K562 (cell line): ENCODE data around the gene CPLANE2. TPM values are rescaled to one million over a fixed set of nuclear protein-coding genes. Genes with fewer than 3 reads are reported as not detected.
A peak's percentile ranks its signal among the peaks of the same experiment; 100 is the strongest.

ENCODE experiments used
- ATAC-seq: fragments of 200-7000 bp; cut with Tn5 transposase; 3 replicates; pipeline ENCODE4 v1.9.1; 2020; ENCODE audit warnings: moderate library complexity
- BruUV-seq: library from RNA; stranded (reverse); fragments of 400-500 nt; replicated peaks from 2 replicates; lab custom pipeline; 2021; lab: Mats Ljungman, UMichigan
- CTCF ChIA-PET: fragments of 300-600 bp; formaldehyde crosslinking; extraction: SDS; loops from one replicate; lab custom pipeline; 2021; ENCODE audit warnings: low intra/inter-chr PET ratio; lab: Yijun Ruan, JAX
- POLR2A ChIA-PET: fragments of 300-600, 350-650 bp; sonication (Branson Sonifier 250); formaldehyde crosslinking; extraction: SDS; loops from one replicate; lab custom pipeline; 2021; ENCODE audit warnings: antibody characterized with exemption, inconsistent platforms; lab: Yijun Ruan, JAX
- DNase-seq, 4 experiments: peaks; one replicate each; pipeline versions ENCODE4 v3.0.0 to v3.0.0-alpha.2; 2011 to 2018; ENCODE audit warnings: low spot score in 3 of 4, mixed read lengths in 3 of 4; ENCODE audit errors: extremely low read depth in 1 of 4
- FAIRE-seq: peaks from 2 replicates; lab custom pipeline; 2011; peaks lifted over from hg19 to GRCh38; lab: Jason Lieb, UNC
- H2AFZ ChIP-seq: 2 replicates; pipeline ENCODE4 v1.6.0; 2011; ENCODE audit warnings: low read depth, low read length, control low read depth, inconsistent platforms
- H3K27ac ChIP-seq: fragments of 200-600 bp; 3 replicates; pipeline ENCODE4 v1.8.0; 2011; ENCODE audit warnings: low read depth, mild to moderate bottlenecking, control low read depth, inconsistent platforms, low read length, moderate library complexity, mixed read lengths; ENCODE audit errors: extremely low read depth
- H3K27me3 ChIP-seq, 2 experiments: fragments of 300-600 bp in 1 of 2; 2 replicates in 1 of 2; 3 replicates in 1 of 2; pipeline versions ENCODE4 v1.6.0 to v1.8.0; 2011; ENCODE audit warnings: inconsistent platforms in 2 of 2, low read length in 2 of 2, mild to moderate bottlenecking in 1 of 2, mixed read lengths in 1 of 2, moderate library complexity in 1 of 2; ENCODE audit not compliant: control insufficient read depth in 2 of 2, insufficient read depth in 2 of 2
- H3K36me3 ChIP-seq: fragments of 300-600 bp; 3 replicates; pipeline ENCODE4 v1.8.0; 2011; ENCODE audit warnings: mild to moderate bottlenecking, low read length, inconsistent platforms; ENCODE audit not compliant: control insufficient read depth, insufficient read depth
- H3K4me1 ChIP-seq, 2 experiments: fragments of 200-600 bp in 1 of 2; replicated peaks in 1 of 2; 2 replicates in 1 of 2; 3 replicates in 1 of 2; pipeline versions ENCODE4 v1.5.1 to v1.8.0; 2011; ENCODE audit warnings: inconsistent platforms in 2 of 2, low read length in 2 of 2, mild to moderate bottlenecking in 1 of 2, mixed read lengths in 1 of 2, moderate library complexity in 1 of 2; ENCODE audit not compliant: control insufficient read depth in 2 of 2, insufficient read depth in 2 of 2
- H3K4me2 ChIP-seq: 2 replicates; pipeline ENCODE4 v1.6.1; 2011; ENCODE audit warnings: low read length, control low read depth, inconsistent platforms, mixed read lengths; ENCODE audit not compliant: insufficient read depth
- H3K4me3 ChIP-seq: fragments of 200-600 bp; sonication (generic), shearing (Covaris generic); 2 replicates; pipeline ENCODE4 v1.5.1; 2016; ENCODE audit warnings: control low read depth, inconsistent platforms
- H3K79me2 ChIP-seq: fragments of 200-600 bp; 3 replicates; pipeline ENCODE4 v1.8.0; 2011; ENCODE audit warnings: low read length, inconsistent platforms; ENCODE audit not compliant: control insufficient read depth, insufficient read depth
- H3K9ac ChIP-seq, 2 experiments: 2 replicates each; pipeline versions ENCODE4 v1.6.0 to v1.6.1; 2011; ENCODE audit warnings: low read depth in 2 of 2, low read length in 2 of 2, control low read depth in 1 of 2, inconsistent platforms in 1 of 2, mild to moderate bottlenecking in 1 of 2, mixed read lengths in 1 of 2; ENCODE audit not compliant: insufficient read depth in 1 of 2
- H3K9me1 ChIP-seq: one replicate; pipeline ENCODE4 v1.6.0; 2011; ENCODE audit warnings: inconsistent platforms, mild to moderate bottlenecking, low read length, moderate library complexity; ENCODE audit not compliant: control insufficient read depth, insufficient read depth
- H3K9me3 ChIP-seq: replicated peaks from 2 replicates; pipeline ENCODE4 v1.5.1; 2011; ENCODE audit warnings: low read depth, low read length, inconsistent platforms; ENCODE audit not compliant: control insufficient read depth, insufficient read depth
- H4K20me1 ChIP-seq: replicated peaks from 2 replicates; pipeline ENCODE4 v1.6.1; 2011; ENCODE audit warnings: low read length, inconsistent platforms, mixed read lengths; ENCODE audit not compliant: control insufficient read depth, insufficient read depth
- CREB1 ChIP-seq, 2 experiments: sonication (generic) in 1 of 2; formaldehyde crosslinking in 1 of 2; IDR thresholded peaks; 2 replicates each; pipeline versions ENCODE4 v1.6.1 to v1.8.0; 2012 to 2022; ENCODE audit warnings: inconsistent platforms in 1 of 2, mild to moderate bottlenecking in 1 of 2, missing genetic modification reagents in 1 of 2, moderate library complexity in 1 of 2
- DMBX1 ChIP-seq: fragments of 250-450 bp; sonication (Bioruptor Pico); IDR thresholded peaks from 2 replicates; pipeline ENCODE4 v1.8.0; 2022; ENCODE audit warnings: inconsistent platforms, mild to moderate bottlenecking, moderate library complexity, borderline replicate concordance
- HDGF ChIP-seq: fragments of 450-650 bp; IDR thresholded peaks from 2 replicates; pipeline ENCODE4 v1.6.1; 2016
- HNRNPK ChIP-seq: fragments of 200-400 bp; formaldehyde crosslinking; IDR thresholded peaks from one replicate; pipeline ENCODE4 v1.6.1; 2018; ENCODE audit warnings: mild to moderate bottlenecking, low read depth, low read length; ENCODE audit not compliant: poor library complexity, severe bottlenecking
- JUND ChIP-seq, 2 experiments: IDR thresholded peaks; 2 replicates in 1 of 2; 3 replicates in 1 of 2; pipeline ENCODE4 v1.6.1; 2011; ENCODE audit warnings: borderline replicate concordance in 2 of 2, low read depth in 2 of 2, low read length in 2 of 2, improper control_type of control experiment in 1 of 2, missing biosample characterization in 1 of 2, missing genetic modification characterization in 1 of 2, missing genetic modification reagents in 1 of 2
- LCOR ChIP-seq: sonication (generic); formaldehyde crosslinking; IDR thresholded peaks from 2 replicates; pipeline ENCODE4 v1.8.0; 2022; ENCODE audit warnings: mild to moderate bottlenecking, missing genetic modification reagents
- MYC ChIP-seq, 2 experiments: fragments of 250-450 bp in 1 of 2; sonication (Bioruptor Pico) in 1 of 2; IDR thresholded peaks; 2 replicates each; pipeline versions ENCODE4 v1.5.1 to v1.6.1; 2012 to 2021; ENCODE audit warnings: low read depth in 2 of 2, borderline replicate concordance in 1 of 2, improper control_type of control experiment in 1 of 2, low read length in 1 of 2, mild to moderate bottlenecking in 1 of 2, moderate library complexity in 1 of 2
- NR2F6 ChIP-seq: fragments of 450-650 bp; formaldehyde crosslinking; IDR thresholded peaks from 2 replicates; pipeline ENCODE4 v1.4.0; 2020; ENCODE audit warnings: mild to moderate bottlenecking
- PHB ChIP-seq: fragments of 250-450 bp; sonication (Bioruptor Pico); IDR thresholded peaks from 2 replicates; pipeline ENCODE4 v1.5.0; 2021
- POLR3A ChIP-seq: IDR thresholded peaks from 2 replicates; pipeline ENCODE4 v1.6.1; 2011; ENCODE audit warnings: borderline replicate concordance, mild to moderate bottlenecking, moderate library complexity; ENCODE audit not compliant: insufficient read length, insufficient read depth; ENCODE audit errors: extremely low read depth
- POU5F1 ChIP-seq: fragments of 150-350 bp; IDR thresholded peaks from 2 replicates; pipeline ENCODE4 v1.6.1; 2014; ENCODE audit warnings: borderline replicate concordance, low read length, low read depth, mild to moderate bottlenecking; ENCODE audit not compliant: partially characterized antibody
- PPARD ChIP-seq: fragments of 250-450 bp; sonication (Bioruptor Pico); IDR thresholded peaks from 2 replicates; pipeline ENCODE4 v1.8.0; 2022; ENCODE audit warnings: inconsistent platforms, mild to moderate bottlenecking, moderate library complexity
- SMAD3 ChIP-seq: fragments of 450-650 bp; formaldehyde crosslinking; conservative IDR thresholded peaks from 2 replicates; pipeline ENCODE4 v1.4.0; 2020; ENCODE audit warnings: mild to moderate bottlenecking
- SREBF1 ChIP-seq: fragments of 150-350 bp; IDR thresholded peaks from 2 replicates; pipeline ENCODE4 v1.6.1; 2014; ENCODE audit warnings: antibody characterized with exemption, low read depth, low read length, borderline replicate concordance
- TAF7 ChIP-seq: fragments of 450-650 bp; IDR thresholded peaks from 2 replicates; pipeline ENCODE4 v1.6.1; 2016; ENCODE audit warnings: missing genetic modification characterization, missing compliant biosample characterization
- TCFL5 ChIP-seq: fragments of 250-450 bp; sonication (Bioruptor Pico); conservative IDR thresholded peaks from 2 replicates; pipeline ENCODE4 v1.6.1; 2021; ENCODE audit warnings: mild to moderate bottlenecking, moderate library complexity, matching md5 sums
- ZNF76 ChIP-seq: fragments of 250-450 bp; sonication (Bioruptor Pico); IDR thresholded peaks from 2 replicates; pipeline ENCODE4 v1.4.0; 2020; ENCODE audit warnings: mild to moderate bottlenecking, moderate library complexity, borderline replicate concordance
- WGBS: fragments of 100-300 bp; shearing (Covaris generic); methylation state at CpG from one replicate; pipeline ENCODE4 v1.1.6; 2016; ENCODE audit warnings: low coverage, mixed read lengths; ENCODE audit not compliant: insufficient coverage; ENCODE audit errors: missing lambda C conversion rate; 5-methylcytosine and 5-hydroxymethylcytosine counted together
- in situ Hi-C: fragments of 300-500 bp; cut with MboI; formaldehyde crosslinking; loops from 4 replicates; pipeline ENCODE4 v1.15.0; 2018; ENCODE audit warnings: inconsistent platforms, mixed read lengths
- intact Hi-C: fragments of 100-400 bp; cut with micrococcal nuclease; formaldehyde crosslinking; loops from 2 replicates; pipeline ENCODE4 v1.14.2; 2022
- polyA plus RNA-seq, 8 experiments: library from polyadenylated mRNA; depleted of rRNA in 4 of 8; stranded (reverse) in 5 of 8; unstranded in 3 of 8; fragments of >200 nt; fragmentation: Nextera tagmentation in 2 of 8; fragmentation: Illumina TruSeq in 1 of 8; extraction: Ambion mirVana in 2 of 8; extraction: Trizol in 1 of 8; gene quantifications; 2 replicates each; pipeline versions ENCODE4 v1.2.1 to v1.2.3, GENCODE V29; 2011 to 2014; ENCODE audit warnings: inconsistent platforms in 1 of 8, missing spikeins in 1 of 8
- total RNA-seq, 7 experiments: library from RNA; depleted of rRNA in 6 of 7; stranded (reverse); fragments of >200 nt in 6 of 7; fragmentation: Illumina TruSeq in 2 of 7; extraction: Trizol in 2 of 7; gene quantifications; 2 replicates each; pipeline versions ENCODE4 v1.2.1 to v1.2.3, GENCODE V29; 2011 to 2021; ENCODE audit warnings: low replicate concordance in 1 of 7
- TF ChIP-seq, protein P1 (sequence below): fragments of 450-650 bp; formaldehyde crosslinking; IDR thresholded peaks from 2 replicates; pipeline ENCODE4 v1.4.0; 2022; ENCODE audit warnings: missing genetic modification characterization

The CPLANE2 gene
- total and polyA plus RNA-seq, 9 of the 15 experiments (the other 6 are each of a cell fraction or from before 2014, with no cell fraction given), result 0.17 to 20.9 (median 8.1) TPM

DNA sequence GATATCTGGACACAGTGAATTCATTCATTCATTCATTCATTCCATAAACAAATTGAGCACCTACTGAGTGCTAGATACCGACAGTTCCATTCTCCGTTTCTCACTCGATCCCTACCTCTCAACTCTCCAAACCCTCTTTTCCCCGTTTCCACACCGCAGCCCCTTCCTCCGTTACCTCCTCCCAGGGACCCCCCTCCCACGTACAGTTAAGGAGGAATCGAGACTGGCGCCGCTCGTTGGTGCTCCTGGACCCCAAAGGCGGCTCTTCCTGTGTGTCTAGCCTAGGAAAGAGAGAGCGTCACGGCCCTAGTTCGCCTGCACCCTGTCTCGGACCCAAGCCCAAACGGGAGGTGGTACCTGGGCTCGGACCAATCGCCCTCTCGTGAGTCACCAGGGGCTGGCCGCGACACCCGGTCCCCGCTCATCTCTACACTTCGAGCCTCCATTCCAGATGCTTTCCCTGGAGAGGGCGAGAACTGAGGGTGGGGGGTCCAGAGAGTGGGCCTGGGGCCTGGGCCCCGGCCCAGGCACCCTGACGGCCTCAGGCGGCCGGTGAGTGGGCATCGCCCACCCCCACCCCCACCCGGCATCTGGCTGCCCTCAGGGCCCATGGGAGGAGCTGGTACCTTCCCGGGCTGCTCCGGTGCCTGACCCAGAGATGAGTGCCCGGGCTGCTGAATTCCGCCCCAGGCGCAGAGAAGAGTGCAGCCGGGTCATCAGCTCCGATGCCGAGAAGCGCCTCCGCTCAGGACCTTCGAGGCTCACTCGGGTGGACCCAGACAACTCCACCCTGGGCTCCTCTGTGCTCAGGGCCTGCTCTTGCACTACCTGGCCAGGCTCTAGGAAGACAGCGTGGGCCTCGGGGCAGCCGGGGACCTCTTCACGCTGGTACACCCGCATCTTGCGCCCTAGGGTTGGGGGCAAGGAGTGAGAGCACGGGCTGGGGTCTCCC, 29.4 kb downstream of the CPLANE2 start:
- H3K27me3 ChIP-seq, result no peaks in the 10 kb centered on the region
- H3K4me2 ChIP-seq, result peak overlapping the region; percentile 97
- POLR2A ChIA-PET, result interaction anchor here (0.5 to 3.7 kb wide), 13 partner anchors 10 to 306 kb away, joined by 3 to 21 read pairs (median 4); partner anchors contain the start of gene CPLANE2
- intact Hi-C loops (loop anchor here (2.0 kb wide), 1 partner anchor 29 kb away; the partner anchor contains the start of gene CPLANE2), in situ Hi-C loops (no loop called here)
- no peaks in the 10 kb centered on the region for H3K36me3 ChIP-seq
- CTCF ChIA-PET, result interaction anchor here (0.8 kb wide), 1 partner anchor 156 kb away, joined by 3 read pairs; no protein-coding TSS in a partner anchor
- peak overlapping the region; percentile 91 for H2AFZ ChIP-seq
- H3K9ac ChIP-seq, result peak overlapping the region; percentile 90 to 96
- H3K9me1 ChIP-seq, result no peaks in the 10 kb centered on the region
- peak overlapping the region; percentile 54 for H3K4me3 ChIP-seq
- H3K9me3 ChIP-seq, result no peaks in the 10 kb centered on the region
- ATAC-seq, result no peak; the same call in 2 of the 3 replicates
- peak overlapping the region; percentile 97 for H3K27ac ChIP-seq
- no peaks in the 10 kb centered on the region for H4K20me1 ChIP-seq
- peaks cover 26 to 53% of the 10 kb centered on the region in 2 experiments for H3K4me1 ChIP-seq
- no peak for FAIRE-seq
- peaks cover 8% of the 10 kb centered on the region; the same call in 2 of the 3 replicates for H3K79me2 ChIP-seq
- 49% methylated on average over 45 of the region's 51 CpGs for WGBS
- peak; percentile 38 to 52 (median 42) for DNase-seq
- BruUV-seq, result TSS peak; percentile 74
- TF ChIP-seq PPARD (CRISPR knock-in tag) (no peak), ZNF76 (peak; percentile 14; the same call in 1 of the 2 replicates), SREBF1 (no peak), PHB (no peak), TCFL5 (CRISPR knock-in tag) (no peak), POU5F1 (no peak), MYC (IDR thresholded peaks at IDR 0.05; ENCODE audit: low read depth, low read length) (no peak), MYC (CRISPR knock-in tag; IDR thresholded peaks at IDR 0.05; ENCODE audit: borderline replicate concordance, low read depth) (peak; percentile 49; the same call in 1 of the 2 replicates), NR2F6 (CRISPR knock-in tag) (0 out of 2 replicates have a peak, but pooled peaks have one; percentile 26), HNRNPK (no peak), CREB1 (IDR thresholded peaks at IDR 0.05) (no peak), CREB1 (CRISPR knock-in tag; IDR thresholded peaks at IDR 0.05) (no peak; the same call in 1 of the 2 replicates), SMAD3 (CRISPR knock-in tag) (no peak), TAF7 (peak; percentile 36; the same call in 1 of the 2 replicates), LCOR (0 out of 2 replicates have a peak, but pooled peaks have one; percentile 48), HDGF (peak; percentile 58; the same call in 1 of the 2 replicates), JUND (IDR thresholded peaks at IDR 0.05; ENCODE audit: borderline replicate concordance, low read depth, low read length) (0 out of 2 replicates have a peak, but pooled peaks have one; percentile 14), JUND (tag; IDR thresholded peaks at IDR 0.05; ENCODE audit: borderline replicate concordance, low read depth, low read length) (no peak), POLR3A (no peak), DMBX1 (0 out of 2 replicates have a peak, but pooled peaks have one; percentile 17)
- TF ChIP-seq, protein P1, sequence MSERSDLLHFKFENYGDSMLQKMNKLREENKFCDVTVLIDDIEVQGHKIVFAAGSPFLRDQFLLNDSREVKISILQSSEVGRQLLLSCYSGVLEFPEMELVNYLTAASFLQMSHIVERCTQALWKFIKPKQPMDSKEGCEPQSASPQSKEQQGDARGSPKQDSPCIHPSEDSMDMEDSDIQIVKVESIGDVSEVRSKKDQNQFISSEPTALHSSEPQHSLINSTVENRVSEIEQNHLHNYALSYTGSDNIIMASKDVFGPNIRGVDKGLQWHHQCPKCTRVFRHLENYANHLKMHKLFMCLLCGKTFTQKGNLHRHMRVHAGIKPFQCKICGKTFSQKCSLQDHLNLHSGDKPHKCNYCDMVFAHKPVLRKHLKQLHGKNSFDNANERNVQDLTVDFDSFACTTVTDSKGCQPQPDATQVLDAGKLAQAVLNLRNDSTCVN (CRISPR knock-in tag), result peak; percentile 69; the same call in 1 of the 2 replicates
